B cell (primary cell): ENCODE results near the gene SLC35G1. TPM values are rescaled to one million over a fixed set of nuclear protein-coding genes. Genes with fewer than 3 reads are reported as not detected.

Source experiments
- ATAC-seq: fragments of 200-7000 bp; cut with Tn5 transposase; one replicate; pipeline ENCODE4 v1.10.0; 2021; ENCODE audit warnings: low read depth, mild to moderate bottlenecking, moderate number of reproducible peaks, moderate library complexity
- CTCF ChIA-PET: fragments of 350-600 bp; sonication (Branson Sonifier 250); formaldehyde crosslinking; loops from one replicate; lab custom pipeline; 2021; ENCODE audit warnings: antibody characterized with exemption, inconsistent platforms; lab: Charles Lee
- POLR2A ChIA-PET: fragments of 350-600 bp; sonication (Branson Sonifier 250); formaldehyde crosslinking; loops from one replicate; lab custom pipeline; 2021; ENCODE audit warnings: antibody characterized with exemption; lab: Charles Lee
- DNase-seq: peaks from one replicate; pipeline ENCODE4 v3.0.0; 2013
- H2AFZ ChIP-seq: 2 replicates; pipeline ENCODE4 v1.6.1; 2012; ENCODE audit warnings: mild to moderate bottlenecking, low read depth, low read length; ENCODE audit not compliant: insufficient read depth, poor library complexity, severe bottlenecking
- H3K27ac ChIP-seq, 2 donors: 1 replicate in 1 of 2; 2 replicates in 1 of 2; pipeline ENCODE4 v1.5.1; 2012 to 2013; ENCODE audit warnings: low read length in 2 of 2, mild to moderate bottlenecking in 2 of 2, moderate library complexity in 1 of 2
- H3K27me3 ChIP-seq, 4 experiments: fragments of 200-600 bp in 1 of 4; sonication (generic) in 1 of 4; replicated peaks in 1 of 4; 1 replicate in 2 of 4; 2 replicates in 2 of 4; pipeline versions ENCODE4 v1.6.1 to v1.7.0; 2013 to 2016; ENCODE audit warnings: low read length in 3 of 4, mild to moderate bottlenecking in 2 of 4, mixed read lengths in 1 of 4, moderate library complexity in 1 of 4; ENCODE audit not compliant: insufficient read depth in 4 of 4, control insufficient read depth in 3 of 4; ENCODE audit errors: control extremely low read depth in 1 of 4
- H3K36me3 ChIP-seq, 2 experiments: replicated peaks in 1 of 2; 1 replicate in 1 of 2; 2 replicates in 1 of 2; pipeline versions ENCODE4 v1.6.1 to v1.7.1; 2013; ENCODE audit warnings: low read length in 1 of 2; ENCODE audit not compliant: insufficient read depth in 2 of 2, control insufficient read depth in 1 of 2; ENCODE audit errors: control extremely low read depth in 1 of 2, extremely low read depth in 1 of 2
- H3K4me1 ChIP-seq, 2 donors: fragments of 200-600 bp in 1 of 2; sonication (generic) in 1 of 2; 1 replicate in 1 of 2; 2 replicates in 1 of 2; pipeline versions ENCODE4 v1.5.1 to v1.6.1; 2013 to 2017; ENCODE audit warnings: low read length in 2 of 2; ENCODE audit not compliant: control insufficient read depth in 2 of 2, insufficient read depth in 2 of 2
- H3K4me2 ChIP-seq: replicated peaks from 2 replicates; pipeline ENCODE3; 2012; ENCODE audit warnings: mild to moderate bottlenecking, low read depth, low read length; ENCODE audit not compliant: poor library complexity, severe bottlenecking
- H3K4me3 ChIP-seq, 5 experiments: fragments of 200-600 bp in 1 of 5; sonication (generic) in 1 of 5; 1 replicate in 3 of 5; 2 replicates in 2 of 5; pipeline versions ENCODE4 v1.5.1 to v1.7.0; 2011 to 2016; ENCODE audit warnings: low read length in 4 of 5, mild to moderate bottlenecking in 4 of 5, low read depth in 2 of 5, control low read depth in 1 of 5, moderate library complexity in 1 of 5; ENCODE audit not compliant: insufficient read depth in 1 of 5; ENCODE audit errors: control extremely low read depth in 1 of 5, extremely low read depth in 1 of 5
- H3K79me2 ChIP-seq: fragments of 200-600 bp; sonication (generic); one replicate; pipeline ENCODE4 v1.6.0; 2016; ENCODE audit warnings: low read length; ENCODE audit not compliant: control insufficient read depth, insufficient read depth
- H3K9ac ChIP-seq: fragments of 200-600 bp; sonication (generic); 2 replicates; pipeline ENCODE4 v1.6.1; 2017; ENCODE audit warnings: mild to moderate bottlenecking, low read length, moderate library complexity
- H3K9me3 ChIP-seq, 3 donors: one replicate each; pipeline versions ENCODE4 v1.6.1 to v1.7.1; 2013; ENCODE audit warnings: low read length in 2 of 3; ENCODE audit not compliant: control insufficient read depth in 2 of 3, insufficient read depth in 1 of 3; ENCODE audit errors: control extremely low read depth in 1 of 3
- H4K20me1 ChIP-seq: 2 replicates; pipeline ENCODE4 v1.6.0; 2012; ENCODE audit warnings: mild to moderate bottlenecking, low read length; ENCODE audit not compliant: insufficient read depth, control insufficient read depth, poor library complexity, severe bottlenecking
- H3K27ac Mint-ChIP-seq: one replicate; pipeline ENCODE4 v1.8.0; 2021; ENCODE audit warnings: mixed read lengths
- H3K27me3 Mint-ChIP-seq: one replicate; pipeline ENCODE4 v1.8.0; 2021; ENCODE audit warnings: mixed read lengths
- H3K4me1 Mint-ChIP-seq: one replicate; pipeline ENCODE4 v1.8.0; 2021; ENCODE audit warnings: mixed read lengths
- H3K4me3 Mint-ChIP-seq: one replicate; pipeline ENCODE4 v1.8.0; 2021; ENCODE audit warnings: mixed read lengths
- H3K9me3 Mint-ChIP-seq: one replicate; pipeline ENCODE4 v1.8.0; 2022; ENCODE audit warnings: mixed read lengths; ENCODE audit not compliant: insufficient read depth
- EZH2 ChIP-seq: IDR thresholded peaks from 2 replicates; pipeline ENCODE4 v1.6.1; 2012; ENCODE audit warnings: borderline replicate concordance, low read depth, mild to moderate bottlenecking, moderate library complexity, low read length; ENCODE audit not compliant: insufficient read depth, poor library complexity, severe bottlenecking
- WGBS: methylation state at CpG from one replicate; pipeline ENCODE4 v1.1.5; 2013; ENCODE audit warnings: missing lambda C conversion rate; ENCODE audit not compliant: insufficient coverage; 5-methylcytosine and 5-hydroxymethylcytosine counted together
- intact Hi-C: fragments of 100-400 bp; cut with micrococcal nuclease; formaldehyde crosslinking; loops from one replicate; pipeline ENCODE4 v1.10.0; 2022
- polyA plus RNA-seq: library from polyadenylated mRNA; depleted of rRNA; stranded (reverse); fragments of >200 nt; gene quantifications from 2 replicates; pipeline ENCODE4 v1.2.3, GENCODE V29; 2012
- total RNA-seq, 2 donors: library from RNA; stranded (reverse); fragments of 120-200 nt in 1 of 2; gene quantifications; 1 replicate in 1 of 2; 2 replicates in 1 of 2; pipeline versions ENCODE4 v1.2.3 to v1.2.4, GENCODE V29; 2013 to 2022
- TF ChIP-seq, protein P1 (sequence below): fragments of 200-600 bp; IDR thresholded peaks from one replicate; pipeline ENCODE4 v1.8.0; 2022; ENCODE audit warnings: antibody characterized with exemption, mild to moderate bottlenecking

Gene SLC35G1
- total and polyA plus RNA-seq, 2 donors (not counting 1 experiment from before 2014, with no cell fraction given) = 1.7 to 2.6 TPM

DNA sequence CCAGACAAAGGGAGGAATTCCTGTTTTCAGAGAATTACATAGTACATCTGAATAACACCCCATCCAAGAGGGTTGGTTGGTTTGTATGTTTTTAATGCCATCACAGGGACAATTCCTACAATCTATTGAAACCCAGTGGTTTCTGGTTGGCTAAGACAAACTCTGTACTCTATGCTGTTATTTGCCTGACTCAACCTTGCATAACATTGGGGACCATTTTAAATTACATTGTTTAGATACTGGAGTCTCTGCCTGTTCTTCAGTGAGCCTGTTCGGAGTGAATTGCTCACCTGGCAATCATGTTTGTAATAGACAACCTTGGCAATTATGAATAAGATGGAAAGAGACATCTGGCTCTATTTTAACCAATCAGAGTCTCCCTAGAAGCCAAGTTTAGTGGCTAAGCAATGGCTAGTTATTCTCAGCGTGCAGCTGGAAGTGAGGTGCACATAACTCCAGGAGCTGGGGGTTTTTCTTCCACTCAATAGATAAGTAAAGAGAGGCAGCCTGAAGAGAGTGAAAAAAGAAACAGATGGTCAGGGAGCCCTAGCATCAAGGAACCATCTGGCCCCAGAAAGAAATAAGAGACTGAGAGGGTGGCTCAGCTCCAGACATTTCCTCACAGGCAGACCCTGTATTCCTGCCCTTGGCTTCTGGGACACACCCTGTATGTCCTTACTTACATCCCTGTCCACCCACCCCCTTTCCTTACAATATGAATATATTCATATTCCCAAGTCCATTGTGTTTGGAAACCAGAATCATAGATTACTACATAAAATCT lies 21.2 kb upstream of the SLC35G1 start:
- H3K9ac ChIP-seq = no peak overlapping the region
- no peaks in the 10 kb centered on the region for H3K4me1 ChIP-seq
- ATAC-seq = no peak
- Mint-ChIP-seq H3K27me3 (peaks cover 41% of the 10 kb centered on the region), H3K4me1 (no peaks in the 10 kb centered on the region), H3K4me3 (no peak overlapping the region), H3K9me3 (no peaks in the 10 kb centered on the region), H3K27ac (no peak overlapping the region)
- peaks cover 0 to 14% (median 6%) of the 10 kb centered on the region in 4 experiments for H3K27me3 ChIP-seq
- 100% methylated on average over 1 of the region's 2 CpGs for WGBS
- ChIA-PET POLR2A (no interaction called here), CTCF (interaction anchor here (1.3 kb wide), 1 partner anchor 14 kb away, joined by 3 read pairs; no protein-coding TSS in a partner anchor)
- intact Hi-C loops = no loop called here
- no peaks in the 10 kb centered on the region for H3K36me3 ChIP-seq
- no peaks in the 10 kb centered on the region for H3K79me2 ChIP-seq
- no peak overlapping the region for H3K4me2 ChIP-seq
- DNase-seq = no peak
- H3K9me3 ChIP-seq = no peaks in the 10 kb centered on the region
- H3K27ac ChIP-seq = no peak overlapping the region
- TF ChIP-seq, protein P1, sequence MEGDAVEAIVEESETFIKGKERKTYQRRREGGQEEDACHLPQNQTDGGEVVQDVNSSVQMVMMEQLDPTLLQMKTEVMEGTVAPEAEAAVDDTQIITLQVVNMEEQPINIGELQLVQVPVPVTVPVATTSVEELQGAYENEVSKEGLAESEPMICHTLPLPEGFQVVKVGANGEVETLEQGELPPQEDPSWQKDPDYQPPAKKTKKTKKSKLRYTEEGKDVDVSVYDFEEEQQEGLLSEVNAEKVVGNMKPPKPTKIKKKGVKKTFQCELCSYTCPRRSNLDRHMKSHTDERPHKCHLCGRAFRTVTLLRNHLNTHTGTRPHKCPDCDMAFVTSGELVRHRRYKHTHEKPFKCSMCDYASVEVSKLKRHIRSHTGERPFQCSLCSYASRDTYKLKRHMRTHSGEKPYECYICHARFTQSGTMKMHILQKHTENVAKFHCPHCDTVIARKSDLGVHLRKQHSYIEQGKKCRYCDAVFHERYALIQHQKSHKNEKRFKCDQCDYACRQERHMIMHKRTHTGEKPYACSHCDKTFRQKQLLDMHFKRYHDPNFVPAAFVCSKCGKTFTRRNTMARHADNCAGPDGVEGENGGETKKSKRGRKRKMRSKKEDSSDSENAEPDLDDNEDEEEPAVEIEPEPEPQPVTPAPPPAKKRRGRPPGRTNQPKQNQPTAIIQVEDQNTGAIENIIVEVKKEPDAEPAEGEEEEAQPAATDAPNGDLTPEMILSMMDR = no peak
- TF ChIP-seq EZH2 = no peak
- H4K20me1 ChIP-seq = no peaks in the 10 kb centered on the region
- no peak overlapping the region for H2AFZ ChIP-seq
- H3K4me3 ChIP-seq = no peak overlapping the region

DNA sequence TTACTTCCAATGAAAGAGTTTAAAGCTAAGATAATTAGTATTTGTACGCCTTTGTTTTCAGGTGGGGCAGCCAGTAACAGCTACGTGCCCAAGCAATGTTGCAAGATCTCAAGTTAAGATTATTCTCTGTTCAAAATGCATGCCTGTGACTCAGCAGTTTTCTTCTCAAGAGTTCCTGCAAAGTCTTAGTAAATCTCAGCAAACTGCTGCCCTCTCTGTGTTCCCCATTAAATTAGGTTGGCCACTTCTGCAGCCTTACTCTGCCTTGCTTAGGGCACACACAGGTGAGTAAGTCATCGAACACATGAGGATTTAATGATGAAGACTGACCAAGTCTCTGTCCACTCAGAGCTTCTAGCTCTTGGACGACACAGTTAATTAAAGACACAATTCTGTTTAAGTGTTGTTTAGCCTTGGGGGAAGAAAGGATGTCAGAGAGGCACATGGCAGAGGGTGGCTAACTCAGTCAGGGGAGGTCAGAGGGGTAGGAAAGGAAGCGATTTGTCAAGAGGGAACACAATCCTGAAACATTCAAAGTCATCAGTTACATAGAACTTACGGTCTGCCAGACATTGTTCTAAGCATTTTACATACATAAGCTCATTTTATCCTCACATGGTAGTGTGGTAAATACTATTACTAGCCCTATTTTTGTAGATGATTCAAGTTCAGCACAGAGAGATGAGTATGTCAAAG lies 20.2 kb upstream of the SLC35G1 start:
- no peak overlapping the region for H2AFZ ChIP-seq
- CTCF ChIA-PET = interaction anchor here (0.5 to 1.3 kb wide), 3 partner anchors 15 to 327 kb away, joined by 3 to 6 read pairs (median 3); no protein-coding TSS in a partner anchor

More for the DNA sequence above, 20.2 kb upstream of the SLC35G1 start:
- Histone ChIP-seq H3K27me3 (peaks cover 0 to 14% (median 6%) of the 10 kb centered on the region in 4 experiments), H3K4me3 (no peak overlapping the region), H3K79me2 (no peaks in the 10 kb centered on the region), H3K4me1 (no peaks in the 10 kb centered on the region), H3K27ac (no peak overlapping the region), H3K36me3 (no peaks in the 10 kb centered on the region), H3K4me2 (no peak overlapping the region), H4K20me1 (no peaks in the 10 kb centered on the region), H3K9me3 (no peaks in the 10 kb centered on the region), H3K9ac (no peak overlapping the region)
- intact Hi-C loops = no loop called here
- 47% methylated on average over 4 of the region's 6 CpGs for WGBS
- Mint-ChIP-seq H3K4me1 (no peaks in the 10 kb centered on the region), H3K4me3 (no peak overlapping the region), H3K27ac (no peak overlapping the region), H3K9me3 (no peaks in the 10 kb centered on the region), H3K27me3 (peaks cover 36% of the 10 kb centered on the region)
- ATAC-seq (no peak), DNase-seq (no peak)
- TF ChIP-seq, protein P1 = no peak
- TF ChIP-seq EZH2 = no peak
- POLR2A ChIA-PET = no interaction called here
